ENCODE measurements around the gene CLN5.

GRCh38 chr13:77001540-77001939 is 9.7 kb downstream of the CLN5 start:
- no peak for TF ChIP-seq EZH2 (IDR thresholded peaks at IDR 0.05; ENCODE audit: insufficient read depth, poor library complexity, severe bottlenecking)
- TF ChIP-seq EZH2phosphoT487 (IDR thresholded peaks at IDR 0.05; ENCODE audit: insufficient read depth, low read depth): no peak

Data from GM23248 (cell line).